ENCODE results near the gene MALL.

GRCh38 chr2:110106642-110107041, 9.0 kb downstream of the MALL start:
- TF ChIP-seq POLR2AphosphoS5 (IDR thresholded peaks at IDR 0.05): peak; percentile 73
- no peak for TF ChIP-seq CTCF (IDR thresholded peaks at IDR 0.05)

Data from prostate gland (tissue), 2 donors.